CD4-positive, alpha-beta T cell treated with Interferon gamma for 1 hour (primary cell): Measurements from ENCODE around the gene SLC22A15.
"Not testable (repeated sequence)": the region's sequence is repeated elsewhere in the genome, so short reads cannot be mapped to it uniquely, and the experiment has no call there.

ENCODE experiments used
- DNase-seq: peaks from one replicate; pipeline ENCODE4 v3.0.0-alpha.2; 2020

SLC22A15 gene

GRCh38 chr1:116044071-116044470 is 67.8 kb downstream of the SLC22A15 start:
- DNase-seq: no peak

GRCh38 chr1:116046933-116047332 is 70.6 kb downstream of the SLC22A15 start:
- not testable (repeated sequence) for DNase-seq

GRCh38 chr1:116051896-116052295 is 75.6 kb downstream of the SLC22A15 start:
- not testable (repeated sequence) for DNase-seq

GRCh38 chr1:116062201-116062600 is 85.9 kb downstream of the SLC22A15 start:
- no peak for DNase-seq

GRCh38 chr1:116064616-116065015 is 88.3 kb downstream of the SLC22A15 start:
- DNase-seq: no peak

- no peak for DNase-seq
These were observed 90.7 kb downstream of the SLC22A15 start for GRCh38 chr1:116066868-116067565.

- no peak for DNase-seq
These were observed 91.2 kb downstream of the SLC22A15 start for GRCh38 chr1:116067566-116067890.

- DNase-seq: no peak
These were observed 99.3 kb downstream of the SLC22A15 start for GRCh38 chr1:116075575-116075974.

GRCh38 chr1:116075990-116076389 is 99.7 kb downstream of the SLC22A15 start:
- DNase-seq: no peak

- DNase-seq: no peak
These were observed 100.5 kb downstream of the SLC22A15 start for GRCh38 chr1:116076831-116077230.

- no peak for DNase-seq
These were observed 102.4 kb downstream of the SLC22A15 start for GRCh38 chr1:116078699-116079223.

GRCh38 chr1:116087628-116088027 is 111.3 kb downstream of the SLC22A15 start:
- DNase-seq: no peak

GRCh38 chr1:116089870-116090269 is 113.6 kb downstream of the SLC22A15 start:
- DNase-seq: no peak

- DNase-seq: no peak
These were observed 114.8 kb downstream of the SLC22A15 start for GRCh38 chr1:116091083-116091482.

GRCh38 chr1:116092752-116093489 is 116.6 kb downstream of the SLC22A15 start:
- DNase-seq: no peak

GRCh38 chr1:116095027-116095426 is 118.7 kb downstream of the SLC22A15 start:
- DNase-seq: no peak

- DNase-seq: no peak
These were observed 119.8 kb downstream of the SLC22A15 start for GRCh38 chr1:116096013-116096618.

- DNase-seq: no peak
These were observed 121.3 kb downstream of the SLC22A15 start for GRCh38 chr1:116097626-116098025.

- DNase-seq: no peak
These were observed 123.1 kb downstream of the SLC22A15 start for GRCh38 chr1:116099379-116099778.

- no peak for DNase-seq
These were observed 123.6 kb downstream of the SLC22A15 start for GRCh38 chr1:116099919-116100318.

- DNase-seq: no peak
These were observed 128.4 kb downstream of the SLC22A15 start for GRCh38 chr1:116104667-116105066.

GRCh38 chr1:116105996-116106395 is 129.7 kb downstream of the SLC22A15 start:
- DNase-seq: no peak

GRCh38 chr1:116106646-116107045 is 130.3 kb downstream of the SLC22A15 start:
- DNase-seq: no peak

GRCh38 chr1:116107371-116107770 is 131.1 kb downstream of the SLC22A15 start:
- no peak for DNase-seq
